Daoy (cell line): ENCODE data around the gene ADAMTSL4. TPM values are rescaled to one million over a fixed set of nuclear protein-coding genes. Genes with fewer than 3 reads are reported as not detected.

Experiments used
- DNase-seq: peaks from one replicate; pipeline ENCODE4 v3.0.0-alpha.2; 2015; ENCODE audit warnings: low read depth
- total RNA-seq: library from RNA; depleted of rRNA; stranded (reverse); fragments of >200 nt; shearing (Covaris generic); gene quantifications from 2 replicates; pipeline ENCODE4 v1.2.3, GENCODE V29; 2014

ADAMTSL4 gene
- total RNA-seq, 1 experiment from 2014 or later, result not detected

- DNase-seq, result no peak
Measured at GRCh38 chr1:150534002-150534401, 15.2 kb upstream of the ADAMTSL4 start.

GRCh38 chr1:150535511-150536287 is 13.5 kb upstream of the ADAMTSL4 start:
- DNase-seq, result no peak

GRCh38 chr1:150536836-150537731 is 12.1 kb upstream of the ADAMTSL4 start:
- DNase-seq, result no peak

GRCh38 chr1:150537732-150538684 is 11.2 kb upstream of the ADAMTSL4 start:
- DNase-seq, result peak; percentile 63

GRCh38 chr1:150543500-150544143 is 5.6 kb upstream of the ADAMTSL4 start:
- no peak for DNase-seq

GRCh38 chr1:150544204-150544603 is 5.0 kb upstream of the ADAMTSL4 start:
- no peak for DNase-seq

- no peak for DNase-seq
Measured at GRCh38 chr1:150545486-150546032, 3.6 kb upstream of the ADAMTSL4 start.

GRCh38 chr1:150546294-150546937 is 2.8 kb upstream of the ADAMTSL4 start:
- DNase-seq, result no peak

- DNase-seq, result no peak
Measured at GRCh38 chr1:150548324-150548631, 930 bp upstream of the ADAMTSL4 start.

GRCh38 chr1:150549496-150550221 is 451 bp downstream of the ADAMTSL4 start:
- DNase-seq, result no peak

GRCh38 chr1:150550222-150551050 is 1.2 kb downstream of the ADAMTSL4 start:
- no peak for DNase-seq

- no peak for DNase-seq
Measured at GRCh38 chr1:150551051-150551783, 2.0 kb downstream of the ADAMTSL4 start.

GRCh38 chr1:150551784-150552127 is 2.5 kb downstream of the ADAMTSL4 start:
- no peak for DNase-seq

GRCh38 chr1:150552128-150552910 is 3.1 kb downstream of the ADAMTSL4 start:
- peak; percentile 89 for DNase-seq

- no peak for DNase-seq
Measured at GRCh38 chr1:150552911-150553289, 3.7 kb downstream of the ADAMTSL4 start.

- no peak for DNase-seq
Measured at GRCh38 chr1:150553392-150554085, 4.3 kb downstream of the ADAMTSL4 start.

- DNase-seq, result no peak
Measured at GRCh38 chr1:150554086-150554452, 4.9 kb downstream of the ADAMTSL4 start.
